Erythroblast (primary cell): Measurements from ENCODE around the gene SLC35D2.

Experiments used
- GATA1 ChIP-seq: IDR thresholded peaks from 2 replicates; pipeline ENCODE4 v1.6.1; 2011; ENCODE audit warnings: low read depth, mild to moderate bottlenecking, control low read depth, low read length, moderate library complexity
- POLR2A ChIP-seq: IDR thresholded peaks from 2 replicates; pipeline ENCODE4 v1.6.1; 2011; ENCODE audit warnings: mild to moderate bottlenecking, low read length

DNA sequence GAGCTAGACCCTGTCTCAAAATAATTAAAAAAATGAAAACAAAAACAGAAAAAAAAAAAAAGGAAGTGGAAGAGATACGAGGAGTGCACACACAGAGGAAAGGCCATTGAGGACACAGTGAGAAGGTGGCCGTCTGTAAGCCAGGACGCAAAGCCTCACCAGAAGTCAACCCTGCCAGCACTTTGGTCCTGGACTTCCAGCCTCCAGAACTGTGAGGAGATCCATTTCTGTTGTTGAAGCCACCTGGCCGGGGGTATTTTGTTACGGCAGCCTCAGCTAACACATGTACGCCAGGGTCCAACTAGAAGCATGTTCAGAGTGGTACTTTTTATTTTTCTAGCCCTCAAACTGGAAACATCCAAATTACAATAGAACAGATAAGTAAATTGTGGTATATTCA is 21.8 kb downstream of the SLC35D2 start:
- TF ChIP-seq POLR2A (no peak), GATA1 (no peak)
